Upper lobe of right lung (tissue), 1 donor: ENCODE data around the gene PTPRS. TPM values are rescaled to one million over a fixed set of nuclear protein-coding genes. Genes with fewer than 3 reads are reported as not detected.

Source experiments
- ATAC-seq: fragments of 200-7000 bp; cut with Tn5 transposase; one replicate; pipeline ENCODE4 v1.9.1; 2020; ENCODE audit warnings: mild to moderate bottlenecking, moderate library complexity
- DNase-seq: peaks from one replicate; pipeline ENCODE4 v3.0.0-alpha.2; 2020
- H3K27ac ChIP-seq: fragments of 200-600 bp; one replicate; pipeline ENCODE4 v1.8.0; 2022
- H3K27me3 ChIP-seq: fragments of 200-600 bp; one replicate; pipeline ENCODE4 v1.8.0; 2022; ENCODE audit warnings: mild to moderate bottlenecking
- H3K36me3 ChIP-seq: fragments of 200-600 bp; one replicate; pipeline ENCODE4 v1.8.0; 2022
- H3K4me1 ChIP-seq: fragments of 200-600 bp; one replicate; pipeline ENCODE4 v1.8.0; 2022
- H3K4me3 ChIP-seq: fragments of 200-600 bp; one replicate; pipeline ENCODE4 v1.8.0; 2022; ENCODE audit warnings: mild to moderate bottlenecking
- H3K9me3 ChIP-seq: fragments of 200-600 bp; one replicate; pipeline ENCODE4 v1.8.0; 2022
- CTCF ChIP-seq: fragments of 200-600 bp; IDR thresholded peaks from one replicate; pipeline ENCODE4 v1.8.0; 2022; ENCODE audit warnings: antibody characterized with exemption
- intact Hi-C: fragments of 100-400 bp; cut with DNase I; formaldehyde crosslinking; loops from one replicate; pipeline ENCODE4 v1.11.0; 2022
- total RNA-seq: library from RNA; stranded (reverse); fragmentation: NEBNext Ultra II Directional; extraction: Animal tissue kit (Norgen Biotek cat#: 25700); gene quantifications from one replicate; pipeline ENCODE4 v1.2.1, GENCODE V29; 2021
- donor health status: DM: no; HTN: yes; CAD: no; lungs with severe emphysema.

The PTPRS gene
- total RNA-seq, 1 donor from 2014 or later, result 131 TPM

- ATAC-seq, result no peak
- no peak for TF ChIP-seq CTCF
- Histone ChIP-seq H3K9me3 (no peaks in the 10 kb centered on the region), H3K27ac (no peak overlapping the region), H3K27me3 (no peaks in the 10 kb centered on the region), H3K36me3 (no peaks in the 10 kb centered on the region), H3K4me1 (no peaks in the 10 kb centered on the region), H3K4me3 (no peak overlapping the region)
- intact Hi-C loops, result no loop called here
- no peak for DNase-seq
Observed at GRCh38 chr19:5376928-5377327, 36.3 kb upstream of the PTPRS start.

- Histone ChIP-seq H3K9me3 (no peaks in the 10 kb centered on the region), H3K27me3 (no peaks in the 10 kb centered on the region), H3K27ac (no peak overlapping the region), H3K4me3 (no peak overlapping the region), H3K4me1 (no peaks in the 10 kb centered on the region), H3K36me3 (no peaks in the 10 kb centered on the region)
- no peak for ATAC-seq
- intact Hi-C loops, result no loop called here
- no peak for TF ChIP-seq CTCF
- no peak for DNase-seq
Observed at GRCh38 chr19:5372572-5373200, 32.1 kb upstream of the PTPRS start.

GRCh38 chr19:5369962-5370367 lies 29.4 kb upstream of the PTPRS start:
- Histone ChIP-seq H3K4me3 (no peak overlapping the region), H3K27me3 (no peaks in the 10 kb centered on the region), H3K4me1 (no peaks in the 10 kb centered on the region), H3K27ac (no peak overlapping the region), H3K36me3 (no peaks in the 10 kb centered on the region), H3K9me3 (no peaks in the 10 kb centered on the region)
- peak; percentile 80 for DNase-seq
- ATAC-seq, result peak; percentile 74
- peak; percentile 42 for TF ChIP-seq CTCF
- intact Hi-C loops, result no loop called here

- no peak for TF ChIP-seq CTCF
- no peak for ATAC-seq
- no peaks in the 10 kb centered on the region for H3K27me3 ChIP-seq
Observed at GRCh38 chr19:5369304-5369703, 28.7 kb upstream of the PTPRS start.

GRCh38 chr19:5367530-5368133 lies 27.0 kb upstream of the PTPRS start:
- no peaks in the 10 kb centered on the region for H3K36me3 ChIP-seq
- H3K4me3 ChIP-seq, result no peak overlapping the region
- intact Hi-C loops, result no loop called here
- no peaks in the 10 kb centered on the region for H3K9me3 ChIP-seq
- DNase-seq, result no peak
- no peak for ATAC-seq
- H3K27ac ChIP-seq, result no peak overlapping the region
- H3K4me1 ChIP-seq, result no peaks in the 10 kb centered on the region
- no peaks in the 10 kb centered on the region for H3K27me3 ChIP-seq
- no peak for TF ChIP-seq CTCF

More at GRCh38 chr19:5369304-5369703, 28.7 kb upstream of the PTPRS start:
- no peaks in the 10 kb centered on the region for H3K9me3 ChIP-seq
- DNase-seq, result no peak
- H3K4me3 ChIP-seq, result no peak overlapping the region
- H3K36me3 ChIP-seq, result no peaks in the 10 kb centered on the region
- no peaks in the 10 kb centered on the region for H3K4me1 ChIP-seq
- intact Hi-C loops, result no loop called here
- no peak overlapping the region for H3K27ac ChIP-seq
